ENCODE measurements around the gene PLEKHB2.
A peak's percentile ranks its signal among the peaks of the same experiment; 100 is the strongest.
"Not testable (repeated sequence)": the region's sequence is repeated elsewhere in the genome, so short reads cannot be mapped to it uniquely, and the experiment has no call there.

PLEKHB2 gene

DNA sequence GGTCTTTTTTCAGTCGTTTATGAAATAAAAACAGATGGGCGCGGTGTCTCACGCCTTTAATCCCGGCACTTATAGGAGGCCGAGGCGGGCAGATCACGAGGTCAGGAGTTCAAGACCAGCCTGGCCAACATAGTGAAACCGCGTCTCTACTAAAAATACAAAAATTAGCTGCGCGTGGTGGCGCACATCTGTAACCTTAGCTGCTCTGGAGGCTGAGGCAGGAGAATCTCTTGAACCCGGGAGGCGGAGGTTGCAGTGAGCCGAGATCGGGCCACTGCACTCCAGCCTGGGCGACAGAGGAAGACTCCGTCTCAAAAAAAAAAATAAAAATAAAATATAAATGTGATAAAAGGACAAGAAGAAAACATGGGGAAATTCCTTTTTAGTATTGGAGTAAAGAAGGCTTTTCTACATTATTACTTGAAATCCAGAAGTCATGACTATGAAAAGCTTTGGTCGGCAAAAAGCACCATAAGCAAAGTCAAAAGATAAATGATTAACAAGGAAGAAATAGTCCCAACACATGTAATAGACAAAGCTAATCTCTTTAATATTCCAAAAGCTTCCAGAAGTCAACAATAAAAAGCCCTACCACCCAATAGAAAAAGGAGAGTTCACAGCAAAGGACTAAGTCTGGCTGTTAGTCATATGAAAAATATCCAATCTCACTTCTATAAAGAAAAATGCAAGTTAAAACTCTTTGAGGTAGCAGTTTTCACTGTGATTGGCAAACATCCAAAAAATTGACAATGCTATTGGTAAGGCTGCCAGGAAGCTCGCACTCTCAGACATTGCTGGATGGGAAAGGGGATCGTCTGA, 10.5 kb upstream of the PLEKHB2 start:
- DNase-seq = no peak

DNA sequence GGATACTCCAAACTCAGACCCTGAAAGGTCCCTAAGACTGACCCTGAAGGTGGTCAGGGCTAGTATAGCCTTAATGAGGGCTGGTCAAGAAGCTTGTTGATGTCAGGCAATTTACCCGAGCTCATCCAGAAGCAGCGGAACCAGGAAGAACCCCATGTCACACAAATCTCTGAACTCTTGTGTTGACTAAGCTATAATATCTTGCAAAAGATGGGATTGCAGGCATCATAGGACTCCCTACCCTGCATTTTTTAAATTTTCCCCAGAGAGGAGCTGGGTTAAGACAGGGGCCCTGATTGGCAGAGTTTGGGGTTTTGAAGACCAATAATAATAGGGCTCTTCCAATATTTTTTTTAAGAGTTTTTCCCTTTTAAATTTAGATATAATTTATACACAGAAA, 2.0 kb upstream of the PLEKHB2 start:
- DNase-seq = no peak

DNA sequence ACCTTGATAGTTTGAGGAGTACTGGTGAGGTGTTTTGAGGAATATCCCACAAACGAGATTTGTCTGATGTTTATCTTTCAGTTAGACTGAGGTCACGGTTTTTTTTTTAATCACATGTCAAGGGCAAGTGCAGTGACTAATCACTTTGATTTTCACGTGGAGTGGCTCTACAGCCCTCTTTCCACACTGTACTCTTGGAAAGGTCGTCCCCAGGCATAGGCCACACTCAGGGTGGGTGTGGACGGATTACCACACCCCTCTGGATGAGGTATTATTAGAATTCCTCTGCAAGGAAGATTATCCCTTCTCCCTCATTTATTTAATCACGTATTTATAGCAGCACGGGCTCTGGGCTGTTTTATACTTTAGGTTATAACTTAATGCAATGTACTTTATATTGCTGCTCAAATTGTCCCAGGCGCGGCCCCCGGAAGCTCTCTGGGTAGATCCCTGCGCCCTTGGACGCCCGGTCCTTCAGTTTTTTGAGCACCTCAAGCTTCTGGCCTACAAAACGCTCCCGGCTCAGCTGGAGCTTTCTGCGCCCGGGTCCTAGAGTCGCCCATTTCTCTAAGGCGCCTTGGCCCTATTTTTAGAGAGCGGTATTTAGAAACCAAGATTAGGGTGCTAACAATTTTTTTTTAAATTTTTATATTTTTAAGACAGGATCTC, 515 bp upstream of the PLEKHB2 start:
- DNase-seq = peak; percentile 41

DNA sequence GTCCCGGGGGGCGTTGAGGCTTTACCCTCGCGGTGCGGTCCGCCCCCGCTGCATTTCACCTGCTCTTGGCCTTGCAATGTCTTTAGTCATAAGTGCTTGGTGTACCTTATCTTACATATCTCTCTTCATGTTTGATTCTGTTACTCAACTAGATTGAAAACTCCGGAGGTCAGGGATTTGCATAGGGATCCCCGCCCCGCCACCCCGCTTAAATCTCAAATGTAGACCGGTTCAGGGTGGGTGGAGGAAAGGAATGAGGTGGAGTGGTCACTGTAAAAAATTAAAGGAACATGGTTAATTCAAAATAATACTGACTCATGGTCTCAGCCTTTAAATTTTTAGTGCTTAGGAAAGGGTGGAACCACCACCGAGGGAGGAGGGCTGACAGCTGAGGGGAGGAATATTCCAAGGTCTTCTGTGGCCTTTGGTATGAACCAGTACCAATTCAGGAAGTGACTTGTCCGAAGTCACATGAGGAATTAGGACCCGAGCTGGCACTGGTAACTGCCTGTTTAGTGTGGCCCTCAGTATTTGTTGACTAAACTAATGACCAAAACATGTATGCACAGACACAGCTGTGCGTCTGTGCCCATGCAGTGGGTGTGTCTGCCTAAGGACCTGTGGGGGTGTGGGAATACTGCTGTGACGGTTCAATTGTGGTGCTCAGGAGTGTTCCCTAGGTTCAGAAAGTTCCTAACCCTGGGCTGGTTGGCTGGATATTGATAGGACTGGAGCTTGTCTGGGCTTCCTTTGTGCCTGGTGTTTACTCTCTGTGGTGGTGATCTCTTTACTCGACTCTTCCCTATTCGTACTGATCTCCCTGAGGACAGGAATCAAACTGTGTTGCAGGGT, 1.0 kb downstream of the PLEKHB2 start:
- DNase-seq = peak; percentile 52

DNA sequence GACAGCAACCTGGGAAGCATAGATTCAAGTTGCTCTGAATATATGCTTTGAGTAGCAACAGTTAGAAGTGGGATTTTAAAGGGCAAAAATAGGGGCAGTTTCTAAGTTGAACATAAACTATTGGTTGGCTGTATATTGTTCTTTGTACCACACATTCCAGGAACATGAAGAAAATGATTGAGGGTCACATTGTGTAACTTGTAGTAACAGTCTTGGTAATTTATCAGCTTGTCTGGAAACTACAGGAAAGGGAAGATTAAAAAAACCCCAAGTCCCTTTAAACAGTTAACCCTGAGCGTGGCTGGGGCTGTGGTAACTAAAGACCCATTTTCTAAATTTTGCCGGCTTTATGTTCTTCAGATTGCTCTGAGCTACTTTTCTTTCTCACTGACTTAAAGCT, 7.4 kb downstream of the PLEKHB2 start:
- no peak for DNase-seq

DNA sequence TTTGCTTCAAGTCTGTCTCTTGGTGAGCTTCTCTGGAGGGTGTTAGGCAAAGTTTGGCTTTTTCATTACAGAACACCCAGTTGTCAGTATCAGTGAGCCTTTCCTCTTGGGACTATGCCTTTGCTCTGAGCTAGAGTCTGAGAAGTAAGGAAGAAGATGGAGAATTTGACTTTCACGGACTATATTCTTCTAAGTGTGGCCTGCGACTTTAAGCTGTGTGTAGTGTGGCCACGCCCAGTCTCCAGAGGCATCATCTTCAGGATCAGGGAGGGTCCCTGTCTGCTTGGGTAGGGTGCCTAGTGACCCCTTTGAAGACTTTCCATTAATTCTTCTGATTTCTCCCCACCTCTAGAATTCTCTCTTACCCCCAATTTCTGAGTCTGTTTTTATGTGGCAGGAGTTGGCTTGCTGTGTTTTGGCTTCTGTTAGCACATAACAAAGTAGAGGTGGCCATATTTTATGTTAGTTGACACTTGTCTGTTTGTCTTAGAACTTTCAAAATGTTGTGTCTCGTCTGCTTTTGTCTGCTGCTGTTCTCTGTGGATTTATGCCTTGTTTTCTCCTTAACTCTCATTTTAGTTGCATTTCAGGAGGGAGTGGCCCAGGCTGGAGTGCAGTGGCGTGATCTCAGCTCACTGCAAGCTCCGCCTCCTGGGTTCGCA, 8.6 kb downstream of the PLEKHB2 start:
- no peak for DNase-seq

DNA sequence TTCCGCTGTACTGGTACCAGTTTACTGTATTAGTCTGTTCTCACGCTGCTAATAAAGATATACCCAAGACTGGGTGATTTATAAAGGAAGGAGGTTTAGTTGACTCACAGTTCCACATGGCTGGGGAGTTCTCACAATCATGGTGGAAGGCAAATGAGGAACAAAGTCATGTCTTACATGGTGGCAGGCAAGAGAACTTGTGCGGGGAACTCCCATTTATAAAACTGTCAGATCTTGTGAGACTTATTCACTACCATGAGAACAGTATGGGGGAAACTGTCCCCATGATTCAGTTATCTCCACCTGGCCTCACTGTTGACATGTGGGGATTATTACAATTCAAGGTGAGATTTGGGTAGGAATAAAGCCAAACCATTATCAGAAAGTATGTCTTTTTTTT, 9.8 kb downstream of the PLEKHB2 start:
- not testable (repeated sequence) for DNase-seq

DNA sequence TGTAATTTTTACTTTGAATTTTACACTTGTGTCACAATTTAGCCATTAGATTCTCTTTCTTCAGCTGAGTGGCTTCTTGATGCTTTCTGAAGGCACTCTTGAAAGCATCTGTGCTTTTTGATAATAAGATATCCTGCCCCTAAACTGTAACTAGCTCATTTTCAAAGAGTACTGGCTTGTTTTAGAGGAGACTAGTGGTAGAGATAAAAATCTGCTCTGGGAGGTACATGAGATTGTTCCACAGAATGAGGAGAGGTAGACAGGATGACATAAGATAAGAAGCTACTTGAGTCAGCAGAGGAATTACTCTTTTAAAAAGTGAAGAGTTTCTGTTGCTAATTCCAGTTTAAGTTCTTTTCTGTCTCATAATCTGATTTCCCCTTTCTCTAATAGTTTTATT, 10.6 kb downstream of the PLEKHB2 start:
- no peak for DNase-seq

DNA sequence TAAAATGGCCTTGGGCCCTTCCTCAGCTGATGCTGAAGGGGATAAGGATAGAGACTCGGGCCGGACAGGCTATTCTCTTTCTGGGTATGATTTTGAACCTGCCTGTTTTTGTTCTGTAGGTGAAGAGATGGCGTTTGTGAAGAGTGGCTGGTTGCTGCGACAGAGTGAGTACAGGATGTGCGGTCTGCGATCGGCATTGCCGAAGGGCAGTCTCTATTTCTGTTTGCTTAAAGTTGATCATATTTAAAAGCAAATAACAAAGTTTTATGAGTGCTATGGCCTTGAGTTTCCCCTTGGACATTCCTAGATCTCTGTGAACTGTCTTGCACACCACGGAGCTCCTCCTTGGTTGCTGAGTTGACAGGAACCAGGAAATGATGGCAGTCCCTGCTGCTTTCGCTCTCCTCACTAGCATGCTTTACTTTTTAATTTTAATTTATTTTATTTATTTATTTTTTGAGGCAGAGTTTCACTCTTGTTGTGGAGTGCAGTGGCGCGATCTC, 15.7 kb downstream of the PLEKHB2 start:
- no peak for DNase-seq

DNA sequence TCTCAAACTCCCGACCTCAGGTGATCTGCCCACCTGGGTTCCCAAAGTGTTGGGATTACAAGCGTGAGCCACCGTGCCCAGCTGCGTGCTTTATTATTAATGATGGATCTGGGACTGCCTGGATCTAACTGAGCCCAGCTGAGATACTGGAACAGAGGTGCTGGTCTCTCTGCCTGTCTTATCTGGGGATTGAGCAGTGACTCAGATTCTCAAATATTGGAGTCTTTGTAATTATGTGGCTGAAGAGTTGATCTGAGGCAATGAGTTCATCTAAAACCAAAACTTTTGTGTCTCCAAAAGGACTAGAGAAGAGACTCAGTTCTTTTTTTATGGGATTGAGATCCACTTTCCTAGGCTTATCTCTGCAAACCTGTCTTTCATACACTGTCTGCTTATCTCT, 16.3 kb downstream of the PLEKHB2 start:
- DNase-seq = no peak

DNA sequence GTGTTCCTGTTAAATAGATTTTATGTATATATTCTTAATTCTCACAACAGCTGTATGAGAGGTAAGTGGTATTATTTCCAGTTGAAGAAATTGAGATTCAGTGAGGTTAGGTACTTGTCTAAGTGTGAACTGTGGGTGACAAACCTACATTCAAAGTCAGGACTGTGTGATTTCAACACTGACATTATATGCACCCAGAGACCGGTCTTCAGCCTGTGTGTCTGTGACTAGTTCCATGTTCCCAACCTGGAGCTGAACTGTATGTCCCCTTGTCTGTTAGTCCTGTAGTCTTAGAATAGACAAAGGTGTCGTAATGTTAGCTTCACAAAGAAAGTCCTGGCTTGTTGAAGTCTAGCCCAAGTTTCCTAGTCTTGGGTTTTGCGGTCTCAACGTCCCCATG, 17.4 kb downstream of the PLEKHB2 start:
- no peak for DNase-seq

DNA sequence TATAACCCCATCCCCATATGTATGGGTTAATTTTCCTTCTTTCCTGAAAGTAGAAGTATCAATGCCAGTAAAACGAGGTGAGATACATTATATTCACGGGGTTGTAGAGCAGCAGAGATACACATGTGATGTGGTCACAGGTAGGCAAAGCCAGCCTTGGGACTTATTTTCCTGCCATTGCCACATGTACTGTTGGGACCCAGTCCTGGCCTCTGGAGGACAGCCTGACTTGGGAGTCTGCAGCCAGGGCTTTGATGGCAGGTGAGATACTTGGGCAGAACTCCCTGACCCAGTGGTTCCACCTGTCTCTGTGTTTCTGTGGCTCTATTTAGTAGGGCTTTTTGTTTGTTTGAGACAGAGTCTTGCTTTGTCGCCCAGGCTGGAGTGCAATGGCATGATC, 18.1 kb downstream of the PLEKHB2 start:
- DNase-seq = no peak

DNA sequence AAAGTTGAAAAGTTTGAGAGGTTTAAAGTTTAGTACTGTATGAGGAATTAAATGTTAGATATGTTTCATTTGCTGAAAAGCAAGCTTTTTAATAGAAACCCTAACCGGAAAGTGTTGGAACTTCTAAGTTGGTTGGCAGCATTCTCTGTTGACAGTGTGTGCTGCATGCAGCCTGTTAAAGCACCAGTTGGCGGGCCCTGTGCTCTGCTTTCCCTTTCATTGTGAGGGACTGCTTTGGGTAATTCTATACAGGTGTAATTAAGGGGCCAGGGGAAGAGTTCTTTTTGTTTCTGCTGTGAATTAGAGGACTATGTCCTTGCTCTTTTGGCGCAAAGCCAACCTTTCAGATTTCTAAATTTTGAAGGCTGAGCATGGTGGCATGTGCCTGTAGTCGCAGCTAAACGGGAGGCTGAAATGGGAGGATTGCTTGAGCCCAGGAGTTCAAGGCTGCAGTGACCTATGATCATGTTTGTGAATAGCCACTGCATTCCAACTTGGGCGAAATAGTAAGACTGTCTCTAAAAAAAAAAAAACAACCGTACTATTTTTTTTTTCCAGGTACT, 20.1 kb downstream of the PLEKHB2 start:
- no peak for DNase-seq

DNA sequence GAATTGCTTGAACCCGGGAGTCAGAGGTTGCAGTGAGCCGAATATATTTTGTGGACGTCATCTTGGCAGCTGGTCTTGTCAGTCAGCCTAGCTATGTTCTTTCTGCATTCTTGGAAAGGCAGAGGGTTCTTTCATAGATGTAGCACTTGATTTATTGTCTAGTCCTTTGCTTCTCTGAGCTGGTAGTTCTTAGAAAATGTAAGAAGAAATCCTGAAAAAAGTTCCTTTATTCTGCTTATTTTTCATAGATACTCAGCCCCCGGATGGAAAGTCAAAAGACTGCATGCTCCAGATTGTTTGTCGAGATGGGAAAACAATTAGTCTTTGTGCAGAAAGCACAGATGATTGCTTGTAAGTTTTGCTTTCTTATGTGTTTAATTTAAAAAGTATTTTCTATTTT, 21.3 kb downstream of the PLEKHB2 start:
- no peak for DNase-seq

DNA sequence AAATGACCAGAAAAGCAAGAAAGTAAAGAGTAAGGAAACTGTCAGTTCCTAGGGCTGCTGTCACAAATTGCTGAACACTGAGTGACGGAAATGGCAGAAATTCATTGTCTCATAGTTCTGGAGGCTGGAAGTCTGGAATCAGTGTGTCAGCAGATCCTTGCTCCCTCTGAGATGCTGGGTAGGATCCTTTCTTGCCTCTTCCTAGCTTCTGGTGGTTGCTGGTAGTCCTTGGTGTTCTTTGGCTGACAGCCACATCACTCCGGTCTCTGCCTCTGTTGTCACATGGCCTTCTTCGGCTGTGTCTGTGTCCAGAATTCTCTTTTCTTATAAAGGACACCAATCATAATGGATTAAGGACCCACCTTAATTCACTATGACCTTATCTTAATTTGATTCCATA, 21.9 kb downstream of the PLEKHB2 start:
- DNase-seq = no peak

DNA sequence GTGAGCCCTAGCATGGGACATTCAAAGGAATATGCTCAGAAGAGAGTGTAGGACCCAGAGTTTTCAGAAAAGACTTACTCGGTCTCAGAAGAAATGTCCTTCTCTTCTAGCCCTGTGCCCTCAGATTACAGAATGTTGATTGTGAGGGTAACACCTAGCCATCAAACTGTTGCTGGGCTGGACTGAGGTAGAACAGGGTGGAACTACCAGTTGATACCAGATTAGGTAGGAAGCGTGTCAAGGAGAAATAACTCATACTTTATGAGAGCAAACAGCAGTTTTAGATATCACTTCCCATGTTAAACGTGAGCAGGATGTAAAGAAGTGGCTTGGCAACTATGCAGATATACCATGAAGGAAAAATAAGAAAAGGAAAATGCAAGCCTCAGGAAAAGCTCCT, 22.8 kb downstream of the PLEKHB2 start:
- no peak for DNase-seq

DNA sequence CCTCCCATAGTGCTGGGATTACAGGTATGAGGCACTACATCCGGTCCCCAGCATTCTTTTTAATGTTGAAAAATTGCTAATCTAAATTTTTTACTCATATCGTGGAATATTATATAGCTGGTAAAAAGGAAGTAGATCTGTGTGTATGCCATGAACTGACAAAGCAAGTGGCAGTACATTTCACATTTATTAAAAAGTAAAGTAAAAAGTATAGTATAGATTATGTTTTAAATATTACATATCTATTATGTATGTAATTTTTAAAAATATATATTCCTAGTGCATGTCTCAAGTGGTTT, 25.1 kb downstream of the PLEKHB2 start:
- no peak for DNase-seq

DNA sequence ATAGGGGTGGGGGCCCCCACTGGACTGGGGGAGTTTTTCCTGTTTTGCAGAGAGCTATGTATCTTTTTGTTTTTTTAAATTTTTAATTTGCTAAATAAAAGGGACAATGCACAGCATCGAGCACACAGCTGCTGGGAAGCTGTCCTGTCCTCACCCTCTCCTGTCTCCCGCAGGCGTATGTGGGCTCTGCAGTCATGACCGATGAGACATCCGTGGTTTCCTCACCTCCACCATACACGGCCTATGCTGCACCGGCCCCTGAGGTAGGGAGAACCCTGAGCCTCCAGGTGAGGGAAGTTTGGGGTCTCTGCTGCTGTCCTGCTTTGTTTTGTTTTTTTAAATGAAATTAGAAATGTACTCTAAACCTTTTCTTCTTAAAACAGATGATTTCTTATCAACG, 27.6 kb downstream of the PLEKHB2 start:
- DNase-seq = no peak

DNA sequence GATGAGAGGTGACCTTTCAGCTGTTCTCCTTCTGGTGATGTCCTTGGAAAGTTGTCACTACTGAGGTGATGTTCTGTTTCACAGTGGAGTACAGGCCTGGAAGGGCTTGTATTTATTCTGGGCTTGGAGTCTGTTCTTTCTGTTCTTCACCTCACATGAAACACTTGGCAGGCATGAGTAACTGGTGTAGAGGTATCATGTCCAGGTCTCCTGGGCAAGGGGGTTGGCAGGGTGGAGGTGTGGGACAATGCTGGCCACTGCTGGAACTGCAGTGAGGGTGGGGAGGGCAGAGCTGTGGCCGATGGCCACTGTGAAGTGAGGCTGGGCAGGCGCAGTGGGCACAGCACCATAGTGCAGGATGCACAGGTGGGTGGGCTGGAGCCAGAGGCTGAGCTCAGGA, 35.4 kb downstream of the PLEKHB2 start:
- DNase-seq = no peak

DNA sequence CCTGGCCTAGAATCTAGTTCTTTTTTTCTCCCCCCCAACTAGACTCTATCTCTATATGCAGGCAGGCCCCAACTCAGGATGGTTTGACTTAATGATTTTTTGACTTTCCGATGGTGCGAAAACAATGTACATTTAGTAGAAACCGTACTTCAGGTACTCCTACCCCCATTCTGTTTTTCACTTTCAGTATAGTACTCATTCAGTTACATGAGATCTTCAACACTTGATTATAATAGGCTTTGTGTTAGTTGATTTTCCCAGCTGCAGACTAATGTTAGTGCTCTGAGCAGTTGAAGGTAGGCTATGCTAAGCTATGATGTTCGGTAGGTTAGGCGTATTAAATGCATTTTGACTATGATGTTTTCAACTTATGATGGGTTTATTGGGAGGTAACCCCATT, 37.7 kb downstream of the PLEKHB2 start:
- no peak for DNase-seq

DNA sequence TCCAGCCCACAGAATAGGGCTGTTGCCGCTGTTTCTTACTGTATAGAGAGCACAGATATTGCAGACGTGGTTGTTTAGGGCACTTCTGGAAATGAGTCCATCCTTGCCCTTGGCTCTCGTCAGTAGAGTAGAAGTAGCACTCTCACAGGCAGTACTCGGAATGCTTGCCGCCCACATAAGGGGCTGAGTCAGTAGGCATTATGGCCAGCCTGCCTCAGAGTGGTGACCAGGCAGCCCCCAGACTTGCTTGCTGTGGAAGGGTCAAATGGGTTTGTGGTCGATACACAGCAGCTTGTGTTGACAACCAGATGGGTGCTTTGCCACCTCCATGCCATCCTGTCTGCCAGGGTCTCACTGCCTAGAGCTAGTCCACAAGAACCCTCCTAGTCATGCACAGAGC, 38.7 kb downstream of the PLEKHB2 start:
- no peak for DNase-seq

DNA sequence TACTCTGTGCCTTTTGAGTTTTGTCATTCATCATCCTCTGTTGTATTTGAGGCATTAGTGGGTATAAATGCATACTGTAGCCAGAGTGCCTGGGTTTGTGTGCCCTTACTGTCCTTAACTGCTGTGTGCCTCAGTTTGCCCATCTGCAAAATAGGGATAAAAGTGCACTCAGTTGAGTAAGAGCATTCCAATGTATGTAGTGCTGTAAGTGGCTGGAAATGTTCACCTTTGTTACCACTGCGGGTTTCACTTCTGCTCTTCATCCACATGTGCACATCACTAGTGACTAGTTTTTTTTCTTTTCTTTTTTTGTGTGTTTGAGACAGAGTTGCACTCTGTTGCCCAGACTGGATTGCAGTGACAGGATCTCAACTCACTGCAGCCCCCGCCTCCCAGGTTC, 39.9 kb downstream of the PLEKHB2 start:
- no peak for DNase-seq

DNA sequence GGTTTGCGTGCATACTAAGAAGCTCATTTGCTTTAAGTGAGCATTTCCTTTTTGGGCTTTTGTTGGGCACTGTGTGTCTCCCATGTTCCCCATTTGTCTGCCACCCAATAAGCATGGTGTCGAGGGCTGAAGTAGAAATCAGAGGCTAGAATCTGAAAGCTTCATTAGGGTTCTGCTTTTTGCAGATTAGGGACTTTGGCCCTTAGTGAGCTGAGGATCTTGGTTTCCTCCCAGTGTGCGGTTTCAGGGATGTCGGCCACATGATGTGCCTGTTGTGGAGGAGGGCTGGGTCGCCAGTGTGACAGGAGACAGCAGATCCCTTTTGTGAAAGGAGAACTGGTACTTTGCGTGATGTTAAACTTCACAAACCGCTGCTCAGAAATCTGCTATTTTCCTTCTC, 41.1 kb downstream of the PLEKHB2 start:
- DNase-seq = no peak
